HEK293 (cell line): ENCODE data around the gene OR1I1.
A peak's percentile ranks its signal among the peaks of the same experiment; 100 is the strongest.

Experiments
- CTCF ChIA-PET: fragments of 350-600 bp; formaldehyde crosslinking; extraction: SDS; loops from one replicate; lab custom pipeline; 2021; ENCODE audit warnings: antibody characterized with exemption; lab: Yijun Ruan, JAX
- POLR2A ChIA-PET: fragments of 300-600 bp; formaldehyde crosslinking; extraction: SDS; loops from one replicate; lab custom pipeline; 2020; ENCODE audit warnings: antibody characterized with exemption, inconsistent platforms; lab: Yijun Ruan, JAX
- H3K27ac ChIP-seq: fragments of 200-500 bp; sonication (Bioruptor generic); 2 replicates; pipeline ENCODE4 v1.5.1; 2014; ENCODE audit warnings: low read depth, low read length, control low read depth, inconsistent platforms; ENCODE audit errors: extremely low read depth
- H3K36me3 ChIP-seq, 2 experiments: fragments of 200-500 bp in 1 of 2; sonication (Bioruptor generic) in 1 of 2; 1 replicate in 1 of 2; 2 replicates in 1 of 2; pipeline ENCODE4 v1.5.1; 2014 to 2017; ENCODE audit warnings: inconsistent platforms in 2 of 2, low read length in 2 of 2; ENCODE audit not compliant: control insufficient read depth in 2 of 2, insufficient read depth in 1 of 2
- H3K4me1 ChIP-seq: fragments of 200-500 bp; sonication (Bioruptor generic); 2 replicates; pipeline ENCODE4 v1.5.1; 2014; ENCODE audit warnings: mild to moderate bottlenecking, low read length, inconsistent platforms; ENCODE audit not compliant: control insufficient read depth, insufficient read depth
- H3K4me3 ChIP-seq: 2 replicates; pipeline ENCODE4 v1.5.1; 2011; ENCODE audit warnings: low read depth, mild to moderate bottlenecking, control low read depth, low read length, moderate library complexity
- H3K9me3 ChIP-seq: fragments of 200-500 bp; sonication (Bioruptor generic); 2 replicates; pipeline ENCODE4 v1.5.1; 2014; ENCODE audit warnings: low read depth, low read length, inconsistent platforms; ENCODE audit not compliant: control insufficient read depth, insufficient read depth
- BCL11A ChIP-seq: fragments of 450-650 bp; formaldehyde crosslinking; IDR thresholded peaks from 2 replicates; pipeline ENCODE4 v1.5.1; 2016; ENCODE audit warnings: low read depth, missing biosample characterization, missing genetic modification characterization
- GLIS2 ChIP-seq: fragments of 450-650 bp; formaldehyde crosslinking; IDR thresholded peaks from 2 replicates; pipeline ENCODE4 v1.5.1; 2016; ENCODE audit warnings: missing biosample characterization, missing genetic modification characterization
- SETDB1 ChIP-seq: IDR thresholded peaks from one replicate; pipeline ENCODE4 v1.6.1; 2017; ENCODE audit warnings: mild to moderate bottlenecking, low read length, moderate library complexity, mixed read lengths; ENCODE audit not compliant: insufficient read length
- ZEB2 ChIP-seq: fragments of 450-650 bp; formaldehyde crosslinking; IDR thresholded peaks from 2 replicates; pipeline ENCODE4 v1.5.1; 2016; ENCODE audit warnings: missing biosample characterization, missing genetic modification characterization
- ZFHX2 ChIP-seq: fragments of 450-650 bp; formaldehyde crosslinking; conservative IDR thresholded peaks from 2 replicates; pipeline ENCODE4 v1.5.1; 2016; ENCODE audit warnings: missing biosample characterization, missing genetic modification characterization
- ZNF10 ChIP-seq: fragments of 450-650 bp; formaldehyde crosslinking; IDR thresholded peaks from 2 replicates; pipeline ENCODE4 v1.5.1; 2017; ENCODE audit warnings: missing biosample characterization, missing genetic modification characterization
- ZNF121 ChIP-seq: fragments of 450-650 bp; formaldehyde crosslinking; IDR thresholded peaks from 2 replicates; pipeline ENCODE4 v1.5.1; 2016; ENCODE audit warnings: missing biosample characterization, missing genetic modification characterization
- ZNF146 ChIP-seq: fragments of 450-650 bp; formaldehyde crosslinking; IDR thresholded peaks from 2 replicates; pipeline ENCODE4 v1.5.1; 2016; ENCODE audit warnings: missing biosample characterization, missing genetic modification characterization
- ZNF211 ChIP-seq: fragments of 450-650 bp; formaldehyde crosslinking; IDR thresholded peaks from 2 replicates; pipeline ENCODE4 v1.5.1; 2016; ENCODE audit warnings: low read depth, missing biosample characterization, missing genetic modification characterization
- ZNF248 ChIP-seq: fragments of 450-650 bp; formaldehyde crosslinking; IDR thresholded peaks from 2 replicates; pipeline ENCODE4 v1.5.1; 2017; ENCODE audit warnings: missing biosample characterization, missing genetic modification characterization
- ZNF350 ChIP-seq: fragments of 450-650 bp; formaldehyde crosslinking; IDR thresholded peaks from 2 replicates; pipeline ENCODE4 v1.5.0; 2017; ENCODE audit warnings: missing biosample characterization, mild to moderate bottlenecking, missing genetic modification characterization
- ZNF394 ChIP-seq: fragments of 450-650 bp; formaldehyde crosslinking; IDR thresholded peaks from 2 replicates; pipeline ENCODE4 v1.5.1; 2016; ENCODE audit warnings: missing biosample characterization, missing genetic modification characterization, mild to moderate bottlenecking, moderate library complexity, borderline replicate concordance
- ZNF629 ChIP-seq: fragments of 450-650 bp; formaldehyde crosslinking; IDR thresholded peaks from 2 replicates; pipeline ENCODE4 v1.5.1; 2017; ENCODE audit warnings: missing biosample characterization, missing genetic modification characterization
- TF ChIP-seq, protein P1 (sequence below): fragments of 450-650 bp; formaldehyde crosslinking; IDR thresholded peaks from 2 replicates; pipeline ENCODE4 v1.5.1; 2016; ENCODE audit warnings: missing biosample characterization, missing genetic modification characterization
- TF ChIP-seq, protein P2 (sequence below): fragments of 450-650 bp; formaldehyde crosslinking; IDR thresholded peaks from 2 replicates; pipeline ENCODE4 v1.5.1; 2016; ENCODE audit warnings: missing biosample characterization, missing genetic modification characterization
- TF ChIP-seq, protein P3 (sequence below): fragments of 450-650 bp; formaldehyde crosslinking; IDR thresholded peaks from 2 replicates; pipeline ENCODE4 v1.5.1; 2016; ENCODE audit warnings: missing biosample characterization, missing genetic modification characterization, low read depth
- TF ChIP-seq, protein P4 (sequence below): fragments of 450-650 bp; IDR thresholded peaks from 2 replicates; pipeline ENCODE4 v1.5.1; 2018; ENCODE audit warnings: missing biosample characterization, mild to moderate bottlenecking, missing genetic modification characterization
- TF ChIP-seq, protein P5 (sequence below): fragments of 450-650 bp; formaldehyde crosslinking; IDR thresholded peaks from 2 replicates; pipeline ENCODE4 v1.5.1; 2016; ENCODE audit warnings: missing biosample characterization, missing genetic modification characterization

OR1I1 gene

DNA sequence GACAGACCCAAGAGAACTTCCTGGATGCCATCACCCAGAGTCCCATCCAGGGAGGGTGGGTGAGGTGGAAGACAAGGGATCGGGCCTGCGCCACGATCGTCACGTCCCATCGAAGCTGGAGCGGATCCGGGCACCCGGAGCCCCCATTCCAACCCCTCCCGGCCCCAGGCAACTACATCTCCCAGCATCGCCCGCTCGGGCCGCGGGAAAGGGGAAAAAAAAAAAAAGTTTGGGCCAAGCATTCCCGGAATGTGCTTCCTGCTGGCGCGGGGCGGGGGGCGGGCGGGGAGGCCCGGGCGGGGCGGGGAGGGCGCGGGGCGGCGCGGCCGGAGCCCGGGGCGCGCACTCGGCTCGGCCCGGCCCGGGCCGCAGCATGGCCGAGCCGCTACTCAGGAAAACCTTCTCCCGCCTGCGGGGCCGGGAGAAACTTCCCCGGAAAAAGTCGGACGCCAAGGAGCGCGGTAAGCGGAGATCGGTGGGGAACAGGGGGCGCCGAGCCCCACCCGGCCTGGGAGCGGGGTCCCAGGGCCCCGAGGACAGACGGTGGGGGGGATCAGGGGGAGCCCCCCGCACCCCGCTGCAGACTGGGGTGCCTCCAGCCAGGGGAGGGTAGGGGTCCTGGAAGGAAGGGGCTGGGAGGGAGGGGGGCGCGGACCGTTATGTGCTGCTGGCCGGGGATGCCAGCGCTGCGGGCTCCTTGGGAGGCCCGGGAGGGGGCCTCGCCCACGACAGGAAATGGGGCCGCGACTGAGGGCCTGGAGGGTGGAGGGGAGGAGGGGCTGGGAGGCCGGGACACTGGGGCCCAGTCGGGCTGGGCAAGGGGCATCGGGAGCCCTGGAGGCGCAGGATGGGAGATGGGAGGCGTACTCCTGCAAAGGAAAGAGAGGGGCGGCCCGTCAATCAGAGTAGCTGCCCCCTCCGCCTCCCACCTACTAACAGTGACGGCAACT is 25.3 kb downstream of the OR1I1 start, which contains the start of gene SYDE1 (continued):
- TF ChIP-seq BCL11A (tag by site-specific recombination) (no peak), ZFHX2 (peak; percentile 58; the same call in 1 of the 2 replicates), ZNF10 (tag by site-specific recombination) (no peak), GLIS2 (peak; percentile 68)

DNA sequence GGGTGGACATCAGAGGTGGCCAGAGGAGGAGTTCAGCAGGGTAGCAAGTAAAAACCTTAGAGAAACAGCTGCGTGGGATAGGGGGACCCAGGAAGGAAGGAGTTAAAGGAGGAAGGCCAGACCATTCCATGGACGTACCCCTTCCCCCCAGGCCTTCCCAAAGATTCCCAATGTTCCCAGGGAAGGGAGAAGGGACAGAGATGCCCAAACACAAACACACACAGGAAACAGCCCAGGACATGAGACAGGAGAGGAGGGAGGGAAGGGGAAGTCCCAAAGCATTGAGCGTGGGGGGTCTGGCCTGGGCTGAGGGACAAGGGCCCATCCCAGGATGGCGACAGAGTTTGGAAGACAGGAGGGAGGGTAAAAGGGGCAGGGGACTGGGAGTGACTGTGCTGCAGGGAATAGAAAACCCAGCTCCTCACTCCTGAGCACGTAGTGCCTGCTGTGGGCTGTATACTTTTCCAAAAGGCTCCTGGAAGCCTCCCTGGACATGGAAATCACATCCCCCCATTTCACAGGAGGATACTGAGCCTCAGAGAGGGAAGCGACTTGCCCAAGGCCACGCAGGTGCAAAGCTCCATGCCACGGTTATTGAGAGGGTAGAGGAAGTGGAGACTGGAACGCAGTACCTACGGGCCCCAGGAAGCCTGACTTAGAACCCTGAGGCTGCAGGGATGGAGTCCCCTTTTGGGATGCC is 26.3 kb downstream of the OR1I1 start:
- H3K4me1 ChIP-seq: no peaks in the 10 kb centered on the region; the same call in 1 of the 2 replicates
- peak overlapping the region; percentile 76 for H3K4me3 ChIP-seq
- peaks cover 0 to 36% of the 10 kb centered on the region in 2 experiments; a peak in 2 of 3 replicates for H3K36me3 ChIP-seq
- CTCF ChIA-PET: no interaction called here
- POLR2A ChIA-PET: interaction anchor here (0.6 kb wide), 1 partner anchor 16 kb away, joined by 3 read pairs; no protein-coding TSS in a partner anchor
- no peak overlapping the region for H3K27ac ChIP-seq
- H3K9me3 ChIP-seq: no peaks in the 10 kb centered on the region; the same call in 1 of the 2 replicates
- TF ChIP-seq ZNF211 (no peak), ZNF629 (tag by site-specific recombination) (no peak), GLIS2 (no peak), ZNF394 (tag by site-specific recombination) (no peak), ZNF248 (tag by site-specific recombination) (no peak), SETDB1 (no peak), ZNF146 (tag by site-specific recombination) (peak; percentile 67; the same call in 1 of the 2 replicates), ZNF350 (tag by site-specific recombination) (no peak), ZNF121 (tag by site-specific recombination) (no peak), ZEB2 (tag by site-specific recombination) (no peak)
- TF ChIP-seq, protein P1, sequence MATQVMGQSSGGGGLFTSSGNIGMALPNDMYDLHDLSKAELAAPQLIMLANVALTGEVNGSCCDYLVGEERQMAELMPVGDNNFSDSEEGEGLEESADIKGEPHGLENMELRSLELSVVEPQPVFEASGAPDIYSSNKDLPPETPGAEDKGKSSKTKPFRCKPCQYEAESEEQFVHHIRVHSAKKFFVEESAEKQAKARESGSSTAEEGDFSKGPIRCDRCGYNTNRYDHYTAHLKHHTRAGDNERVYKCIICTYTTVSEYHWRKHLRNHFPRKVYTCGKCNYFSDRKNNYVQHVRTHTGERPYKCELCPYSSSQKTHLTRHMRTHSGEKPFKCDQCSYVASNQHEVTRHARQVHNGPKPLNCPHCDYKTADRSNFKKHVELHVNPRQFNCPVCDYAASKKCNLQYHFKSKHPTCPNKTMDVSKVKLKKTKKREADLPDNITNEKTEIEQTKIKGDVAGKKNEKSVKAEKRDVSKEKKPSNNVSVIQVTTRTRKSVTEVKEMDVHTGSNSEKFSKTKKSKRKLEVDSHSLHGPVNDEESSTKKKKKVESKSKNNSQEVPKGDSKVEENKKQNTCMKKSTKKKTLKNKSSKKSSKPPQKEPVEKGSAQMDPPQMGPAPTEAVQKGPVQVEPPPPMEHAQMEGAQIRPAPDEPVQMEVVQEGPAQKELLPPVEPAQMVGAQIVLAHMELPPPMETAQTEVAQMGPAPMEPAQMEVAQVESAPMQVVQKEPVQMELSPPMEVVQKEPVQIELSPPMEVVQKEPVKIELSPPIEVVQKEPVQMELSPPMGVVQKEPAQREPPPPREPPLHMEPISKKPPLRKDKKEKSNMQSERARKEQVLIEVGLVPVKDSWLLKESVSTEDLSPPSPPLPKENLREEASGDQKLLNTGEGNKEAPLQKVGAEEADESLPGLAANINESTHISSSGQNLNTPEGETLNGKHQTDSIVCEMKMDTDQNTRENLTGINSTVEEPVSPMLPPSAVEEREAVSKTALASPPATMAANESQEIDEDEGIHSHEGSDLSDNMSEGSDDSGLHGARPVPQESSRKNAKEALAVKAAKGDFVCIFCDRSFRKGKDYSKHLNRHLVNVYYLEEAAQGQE (tag by site-specific recombination): no peak
- TF ChIP-seq, protein P2, sequence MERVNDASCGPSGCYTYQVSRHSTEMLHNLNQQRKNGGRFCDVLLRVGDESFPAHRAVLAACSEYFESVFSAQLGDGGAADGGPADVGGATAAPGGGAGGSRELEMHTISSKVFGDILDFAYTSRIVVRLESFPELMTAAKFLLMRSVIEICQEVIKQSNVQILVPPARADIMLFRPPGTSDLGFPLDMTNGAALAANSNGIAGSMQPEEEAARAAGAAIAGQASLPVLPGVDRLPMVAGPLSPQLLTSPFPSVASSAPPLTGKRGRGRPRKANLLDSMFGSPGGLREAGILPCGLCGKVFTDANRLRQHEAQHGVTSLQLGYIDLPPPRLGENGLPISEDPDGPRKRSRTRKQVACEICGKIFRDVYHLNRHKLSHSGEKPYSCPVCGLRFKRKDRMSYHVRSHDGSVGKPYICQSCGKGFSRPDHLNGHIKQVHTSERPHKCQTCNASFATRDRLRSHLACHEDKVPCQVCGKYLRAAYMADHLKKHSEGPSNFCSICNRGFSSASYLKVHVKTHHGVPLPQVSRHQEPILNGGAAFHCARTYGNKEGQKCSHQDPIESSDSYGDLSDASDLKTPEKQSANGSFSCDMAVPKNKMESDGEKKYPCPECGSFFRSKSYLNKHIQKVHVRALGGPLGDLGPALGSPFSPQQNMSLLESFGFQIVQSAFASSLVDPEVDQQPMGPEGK (tag by site-specific recombination): peak; percentile 12; the same call in 1 of the 2 replicates
- TF ChIP-seq, protein P3, sequence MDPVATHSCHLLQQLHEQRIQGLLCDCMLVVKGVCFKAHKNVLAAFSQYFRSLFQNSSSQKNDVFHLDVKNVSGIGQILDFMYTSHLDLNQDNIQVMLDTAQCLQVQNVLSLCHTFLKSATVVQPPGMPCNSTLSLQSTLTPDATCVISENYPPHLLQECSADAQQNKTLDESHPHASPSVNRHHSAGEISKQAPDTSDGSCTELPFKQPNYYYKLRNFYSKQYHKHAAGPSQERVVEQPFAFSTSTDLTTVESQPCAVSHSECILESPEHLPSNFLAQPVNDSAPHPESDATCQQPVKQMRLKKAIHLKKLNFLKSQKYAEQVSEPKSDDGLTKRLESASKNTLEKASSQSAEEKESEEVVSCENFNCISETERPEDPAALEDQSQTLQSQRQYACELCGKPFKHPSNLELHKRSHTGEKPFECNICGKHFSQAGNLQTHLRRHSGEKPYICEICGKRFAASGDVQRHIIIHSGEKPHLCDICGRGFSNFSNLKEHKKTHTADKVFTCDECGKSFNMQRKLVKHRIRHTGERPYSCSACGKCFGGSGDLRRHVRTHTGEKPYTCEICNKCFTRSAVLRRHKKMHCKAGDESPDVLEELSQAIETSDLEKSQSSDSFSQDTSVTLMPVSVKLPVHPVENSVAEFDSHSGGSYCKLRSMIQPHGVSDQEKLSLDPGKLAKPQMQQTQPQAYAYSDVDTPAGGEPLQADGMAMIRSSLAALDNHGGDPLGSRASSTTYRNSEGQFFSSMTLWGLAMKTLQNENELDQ (tag by site-specific recombination): no peak
- TF ChIP-seq, protein P4, sequence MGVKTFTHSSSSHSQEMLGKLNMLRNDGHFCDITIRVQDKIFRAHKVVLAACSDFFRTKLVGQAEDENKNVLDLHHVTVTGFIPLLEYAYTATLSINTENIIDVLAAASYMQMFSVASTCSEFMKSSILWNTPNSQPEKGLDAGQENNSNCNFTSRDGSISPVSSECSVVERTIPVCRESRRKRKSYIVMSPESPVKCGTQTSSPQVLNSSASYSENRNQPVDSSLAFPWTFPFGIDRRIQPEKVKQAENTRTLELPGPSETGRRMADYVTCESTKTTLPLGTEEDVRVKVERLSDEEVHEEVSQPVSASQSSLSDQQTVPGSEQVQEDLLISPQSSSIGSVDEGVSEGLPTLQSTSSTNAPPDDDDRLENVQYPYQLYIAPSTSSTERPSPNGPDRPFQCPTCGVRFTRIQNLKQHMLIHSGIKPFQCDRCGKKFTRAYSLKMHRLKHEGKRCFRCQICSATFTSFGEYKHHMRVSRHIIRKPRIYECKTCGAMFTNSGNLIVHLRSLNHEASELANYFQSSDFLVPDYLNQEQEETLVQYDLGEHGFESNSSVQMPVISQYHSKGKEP (tag by site-specific recombination): no peak
- TF ChIP-seq, protein P5, sequence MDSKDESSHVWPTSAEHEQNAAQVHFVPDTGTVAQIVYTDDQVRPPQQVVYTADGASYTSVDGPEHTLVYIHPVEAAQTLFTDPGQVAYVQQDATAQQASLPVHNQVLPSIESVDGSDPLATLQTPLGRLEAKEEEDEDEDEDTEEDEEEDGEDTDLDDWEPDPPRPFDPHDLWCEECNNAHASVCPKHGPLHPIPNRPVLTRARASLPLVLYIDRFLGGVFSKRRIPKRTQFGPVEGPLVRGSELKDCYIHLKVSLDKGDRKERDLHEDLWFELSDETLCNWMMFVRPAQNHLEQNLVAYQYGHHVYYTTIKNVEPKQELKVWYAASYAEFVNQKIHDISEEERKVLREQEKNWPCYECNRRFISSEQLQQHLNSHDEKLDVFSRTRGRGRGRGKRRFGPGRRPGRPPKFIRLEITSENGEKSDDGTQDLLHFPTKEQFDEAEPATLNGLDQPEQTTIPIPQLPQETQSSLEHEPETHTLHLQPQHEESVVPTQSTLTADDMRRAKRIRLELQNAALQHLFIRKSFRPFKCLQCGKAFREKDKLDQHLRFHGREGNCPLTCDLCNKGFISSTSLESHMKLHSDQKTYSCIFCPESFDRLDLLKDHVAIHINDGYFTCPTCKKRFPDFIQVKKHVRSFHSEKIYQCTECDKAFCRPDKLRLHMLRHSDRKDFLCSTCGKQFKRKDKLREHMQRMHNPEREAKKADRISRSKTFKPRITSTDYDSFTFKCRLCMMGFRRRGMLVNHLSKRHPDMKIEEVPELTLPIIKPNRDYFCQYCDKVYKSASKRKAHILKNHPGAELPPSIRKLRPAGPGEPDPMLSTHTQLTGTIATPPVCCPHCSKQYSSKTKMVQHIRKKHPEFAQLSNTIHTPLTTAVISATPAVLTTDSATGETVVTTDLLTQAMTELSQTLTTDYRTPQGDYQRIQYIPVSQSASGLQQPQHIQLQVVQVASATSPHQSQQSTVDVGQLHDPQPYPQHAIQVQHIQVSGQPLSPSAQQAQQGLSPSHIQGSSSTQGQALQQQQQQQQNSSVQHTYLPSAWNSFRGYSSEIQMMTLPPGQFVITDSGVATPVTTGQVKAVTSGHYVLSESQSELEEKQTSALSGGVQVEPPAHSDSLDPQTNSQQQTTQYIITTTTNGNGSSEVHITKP (tag by site-specific recombination): peak; percentile 76
